NCI-H1048 (cell line): ENCODE data around the gene IFFO2.

ENCODE experiments used
- DNase-seq: peaks from one replicate; lab custom pipeline; 2025; lab: John Stamatoyannopoulos, UW

IFFO2 gene

DNA sequence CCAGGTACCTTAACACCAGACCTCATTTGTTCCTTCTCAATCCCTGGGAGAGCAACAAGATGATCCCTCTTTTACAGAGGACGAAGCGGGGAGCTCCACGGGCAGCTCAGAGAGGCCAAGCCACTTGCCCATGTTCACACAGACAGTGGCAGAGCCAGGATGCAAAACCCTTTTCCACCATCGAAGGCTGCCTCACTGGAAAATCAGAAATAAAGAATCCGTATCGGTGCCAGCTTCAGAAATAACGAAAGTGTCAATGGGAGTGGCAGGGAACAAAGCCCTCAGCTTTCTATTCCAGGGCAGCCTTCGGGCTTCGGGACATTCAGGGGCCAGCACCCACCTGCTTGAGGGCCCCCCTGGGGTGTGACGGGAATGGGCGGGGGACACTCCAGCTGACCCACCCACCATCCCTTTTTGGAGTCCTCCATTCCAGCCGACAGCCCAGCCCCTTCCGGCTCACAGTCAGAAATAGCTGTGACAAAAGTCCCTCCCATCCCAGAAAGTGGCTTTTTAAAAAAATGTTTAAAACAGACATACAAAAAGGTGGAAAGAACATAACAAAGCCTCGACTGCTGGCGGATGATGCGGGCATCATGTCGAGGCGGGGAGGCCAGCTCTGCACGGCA, 6.0 kb downstream of the IFFO2 start:
- DNase-seq, result no peak

DNA sequence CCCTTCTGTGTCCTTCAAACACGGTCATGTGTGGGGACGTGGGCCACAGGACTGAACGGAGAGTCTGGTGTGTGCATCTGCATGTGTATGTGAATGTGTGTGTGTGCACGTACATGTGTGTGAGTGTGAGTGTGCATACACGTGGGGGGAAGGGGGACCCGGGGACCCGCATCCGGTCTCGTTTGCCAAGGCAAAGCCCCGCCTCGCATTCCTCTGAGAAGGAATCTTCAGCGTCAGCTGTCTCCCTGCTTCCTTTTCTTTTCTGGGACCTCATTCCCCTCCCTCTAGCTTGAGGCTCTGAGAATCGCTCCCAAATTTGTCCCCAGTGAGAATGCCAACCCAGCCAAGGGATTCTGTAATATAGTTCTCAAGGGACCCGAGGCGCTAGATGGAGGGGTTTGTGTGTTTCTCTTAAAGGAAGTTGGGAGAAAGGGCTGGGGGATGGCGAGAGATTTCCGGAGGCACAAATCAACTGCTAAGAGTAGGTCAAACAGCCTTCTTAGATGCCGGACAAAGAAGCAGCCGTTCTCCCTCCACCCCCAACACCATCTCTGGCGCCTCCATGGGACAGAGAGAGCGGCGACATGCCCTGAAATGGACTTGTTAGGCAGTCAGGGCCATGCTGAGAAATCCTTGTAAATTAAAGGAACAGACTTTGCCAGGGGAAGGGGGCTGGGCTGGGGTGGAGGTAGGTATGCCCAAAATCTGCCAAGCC, 6.6 kb downstream of the IFFO2 start:
- no peak for DNase-seq

DNA sequence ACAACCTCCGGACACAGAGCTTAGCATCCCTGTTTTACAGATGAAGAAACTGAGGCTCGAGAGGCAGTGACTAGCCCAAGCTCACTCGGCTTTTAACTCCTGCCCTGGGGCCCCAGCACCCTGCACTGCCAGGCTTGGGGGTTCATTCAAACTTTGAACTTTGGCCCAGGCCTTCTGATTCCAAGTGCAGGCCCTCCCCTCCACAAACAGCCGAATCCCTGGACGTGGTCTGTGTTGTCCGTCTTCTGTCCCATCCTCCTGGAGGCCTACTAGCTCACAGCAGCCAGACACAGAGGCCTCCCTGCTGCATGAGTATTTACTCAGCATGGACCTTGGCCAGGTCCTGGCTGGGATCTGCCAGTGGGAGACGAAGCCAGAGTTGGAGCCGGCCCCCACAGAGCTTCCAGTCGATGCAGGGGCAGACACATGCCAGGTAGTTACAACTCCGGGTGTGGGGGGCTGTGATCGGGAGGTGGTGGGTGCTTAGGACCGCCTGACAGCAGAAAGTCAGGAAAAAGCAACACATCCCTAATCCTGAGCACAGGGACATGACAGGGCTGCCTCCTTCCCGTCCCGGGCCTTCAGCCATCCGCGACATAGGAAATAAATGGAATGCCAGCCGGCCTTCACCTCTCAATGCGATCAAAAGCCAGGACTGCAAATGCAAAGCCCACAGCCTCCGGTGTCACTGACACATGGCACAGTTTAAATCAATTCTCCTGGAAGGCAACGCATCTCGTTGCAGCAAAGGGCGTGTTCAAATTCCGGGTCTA, 7.4 kb downstream of the IFFO2 start:
- DNase-seq, result no peak

DNA sequence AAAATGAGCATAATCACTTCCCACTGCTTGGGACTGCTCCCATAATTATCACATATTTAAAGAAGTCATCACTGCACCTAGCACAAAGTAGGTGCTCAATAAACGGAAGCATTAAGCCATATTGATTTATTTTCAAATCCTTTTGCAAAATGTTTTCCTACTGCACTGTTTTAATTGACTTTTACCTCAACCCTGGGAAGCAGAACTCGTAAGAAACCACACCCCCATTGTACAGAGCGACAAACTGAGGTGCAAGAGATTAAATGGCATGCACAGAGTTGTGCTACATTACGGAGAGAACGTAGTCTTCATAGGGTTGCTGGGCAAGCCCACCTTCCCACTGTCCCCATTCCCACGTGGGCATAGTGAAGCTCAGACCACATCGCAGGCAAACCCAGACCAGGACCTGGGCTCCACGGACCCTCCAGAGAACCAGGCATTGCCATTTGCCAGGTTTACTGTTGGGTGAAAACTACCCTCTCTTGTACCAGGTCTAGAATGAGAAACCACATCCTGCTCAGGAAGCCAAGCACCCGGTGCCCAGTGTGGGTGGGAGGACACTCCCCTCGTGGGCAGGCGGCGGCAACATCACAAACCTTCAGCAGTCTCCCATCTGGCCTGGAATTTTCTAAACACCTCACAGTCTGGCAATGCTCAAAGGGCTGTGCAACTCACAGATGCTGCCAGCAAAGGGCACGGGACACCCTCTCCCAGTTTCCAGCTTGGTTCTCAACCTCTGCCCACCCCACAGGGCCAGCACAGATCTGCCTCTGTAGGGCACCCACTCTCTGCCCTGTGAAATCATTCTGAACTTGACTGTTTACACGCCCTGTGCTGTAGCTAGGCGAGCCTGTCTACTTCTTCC, 8.2 kb downstream of the IFFO2 start:
- DNase-seq, result no peak

DNA sequence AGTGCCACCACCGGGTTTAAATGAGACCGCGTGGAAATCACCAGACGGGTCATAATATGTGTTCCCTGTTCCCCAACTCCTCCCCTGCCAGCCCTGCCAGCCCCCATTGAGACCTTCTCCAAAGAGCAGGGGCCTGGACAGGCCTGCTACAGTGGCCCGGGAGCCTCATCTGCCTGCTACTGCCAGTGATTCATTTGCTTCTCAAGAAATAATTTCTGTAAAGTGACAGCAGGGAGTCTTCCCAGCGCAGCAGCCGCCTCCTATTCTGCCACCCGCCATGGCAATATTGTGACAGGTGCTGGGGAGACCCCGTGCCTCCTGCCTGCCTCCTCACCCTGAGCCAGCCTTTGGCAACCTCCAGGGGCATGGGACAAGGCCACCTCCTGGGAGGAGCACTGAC, 8.9 kb downstream of the IFFO2 start:
- DNase-seq, result no peak

DNA sequence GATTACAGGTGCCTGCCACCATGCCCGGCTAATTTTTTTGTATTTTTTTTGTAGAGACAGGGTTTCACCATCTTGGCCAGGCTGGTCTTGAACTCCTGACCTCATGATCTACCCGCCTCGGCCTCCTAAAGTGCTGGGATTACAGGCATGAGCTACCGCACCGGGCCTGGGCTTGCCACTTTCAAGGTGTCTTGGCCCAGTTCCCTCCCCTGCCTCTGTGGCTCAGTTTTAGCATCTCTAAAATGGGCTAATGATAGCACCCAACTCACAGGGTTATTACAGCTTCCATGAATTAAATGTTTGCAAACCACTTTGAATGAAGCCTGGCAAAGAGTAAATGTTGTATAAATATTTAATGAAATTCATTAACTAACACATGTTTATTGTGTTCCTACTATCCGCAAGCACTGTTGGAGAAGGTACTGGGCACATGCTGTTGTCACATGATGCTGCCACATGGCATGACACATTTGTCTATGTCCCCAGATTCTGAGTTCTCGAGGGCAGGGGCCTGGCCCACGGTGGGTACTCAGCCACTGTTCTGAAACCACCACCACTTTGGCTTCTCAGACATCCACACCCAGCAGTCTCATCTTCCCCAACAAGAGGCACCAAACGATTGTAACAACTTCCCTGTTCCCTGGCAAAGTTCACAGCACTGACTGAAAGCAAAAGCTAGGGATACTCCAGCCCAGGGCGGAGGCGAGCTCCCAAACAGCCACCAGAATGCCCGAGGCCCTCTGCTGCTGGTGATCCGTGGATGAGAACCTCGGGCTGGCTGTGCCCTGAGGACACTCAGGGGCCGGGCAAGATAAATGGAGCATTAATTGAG, 9.7 kb downstream of the IFFO2 start:
- DNase-seq, result no peak

DNA sequence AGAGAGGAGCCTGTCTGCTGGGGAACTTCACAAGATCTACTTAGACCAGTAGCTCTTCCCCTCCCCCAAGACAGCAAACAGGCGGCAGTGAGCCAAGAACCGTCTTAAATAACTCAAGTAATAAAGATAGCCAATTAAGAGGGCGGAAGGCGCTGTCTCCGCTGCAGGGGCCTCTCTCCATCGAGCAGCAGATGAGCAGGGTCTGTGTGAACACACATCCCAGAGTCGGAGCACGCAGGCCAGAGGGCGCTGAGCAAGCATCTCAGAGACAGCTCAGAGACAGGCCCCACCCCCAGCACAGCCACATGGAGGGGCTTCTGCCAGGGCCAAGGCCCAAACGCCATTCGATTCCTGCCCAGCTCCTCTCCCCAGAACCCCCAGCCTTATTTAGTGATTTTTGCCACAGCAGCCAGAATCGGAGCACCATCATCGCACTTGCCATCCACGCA, 11.1 kb downstream of the IFFO2 start:
- no peak for DNase-seq

DNA sequence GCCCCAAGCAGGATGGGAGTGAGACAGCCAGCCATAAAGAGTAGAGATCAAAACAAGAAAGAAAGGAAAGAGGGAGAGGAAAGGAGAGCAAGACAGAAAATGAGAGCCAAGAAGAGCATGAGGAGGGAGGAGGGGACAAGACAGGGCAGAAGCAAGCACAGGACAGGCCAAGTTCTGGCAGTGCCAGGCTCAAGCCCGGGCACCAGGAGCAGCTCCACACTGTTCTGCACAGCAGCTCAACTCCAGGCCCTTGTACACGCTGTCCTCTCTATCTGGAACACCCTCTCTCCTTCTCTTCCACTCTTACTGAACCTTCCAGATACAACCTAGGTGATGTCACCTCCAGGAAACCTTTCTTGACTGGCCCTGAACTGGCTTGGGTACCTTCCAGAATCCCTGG, 11.7 kb downstream of the IFFO2 start:
- DNase-seq, result no peak

DNA sequence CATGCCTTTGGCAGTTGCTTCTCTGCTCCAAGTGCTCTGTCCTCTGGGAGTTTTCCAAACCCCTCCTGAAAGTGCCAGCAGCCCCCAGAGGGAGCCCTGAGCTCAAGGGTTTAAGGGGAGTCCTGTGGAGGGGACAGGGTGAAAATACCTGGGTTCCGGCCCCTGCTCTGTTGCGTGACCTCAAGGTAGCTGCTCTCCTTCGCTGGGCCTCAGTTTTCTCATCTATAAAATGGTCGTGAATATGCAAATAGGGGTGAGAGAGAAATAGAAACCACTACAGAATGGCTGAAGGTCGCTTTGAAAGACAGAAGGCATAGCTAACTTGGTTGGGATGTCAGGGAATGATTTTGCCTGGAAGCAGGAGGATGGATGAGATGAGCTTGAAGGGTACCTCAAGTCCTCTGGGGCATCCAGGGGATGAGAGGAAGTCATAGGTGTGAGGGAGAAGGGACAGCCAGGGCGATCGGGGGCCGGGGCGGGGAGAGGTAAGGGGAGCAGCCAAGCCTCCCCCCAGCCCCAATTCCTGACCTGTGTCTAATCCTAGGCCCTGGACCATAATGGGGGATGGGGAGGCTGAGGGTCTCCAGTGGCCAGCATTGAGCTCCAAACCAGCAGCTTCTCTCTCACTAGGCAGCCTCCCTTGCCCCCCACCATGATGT, 12.4 kb downstream of the IFFO2 start:
- no peak for DNase-seq

DNA sequence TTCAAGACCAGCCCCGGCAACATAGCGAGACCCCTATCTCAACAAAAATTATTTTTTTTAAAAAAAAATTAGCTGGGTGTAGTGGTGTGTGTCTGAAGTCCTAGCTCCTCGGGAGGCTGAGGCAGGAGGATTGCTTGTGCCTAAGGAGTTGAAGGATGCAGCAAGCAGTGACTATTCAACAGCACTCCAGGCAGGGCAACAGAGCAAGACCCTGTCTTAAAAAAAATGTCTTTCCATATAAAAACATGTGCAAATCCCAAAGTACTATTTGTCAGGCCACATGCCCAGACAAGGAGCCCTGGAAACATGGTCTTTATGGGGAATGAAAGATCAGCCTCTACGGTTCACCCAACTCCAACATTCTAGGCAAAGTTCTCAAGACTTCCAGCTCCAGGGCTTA, 13.3 kb downstream of the IFFO2 start:
- DNase-seq, result no peak

DNA sequence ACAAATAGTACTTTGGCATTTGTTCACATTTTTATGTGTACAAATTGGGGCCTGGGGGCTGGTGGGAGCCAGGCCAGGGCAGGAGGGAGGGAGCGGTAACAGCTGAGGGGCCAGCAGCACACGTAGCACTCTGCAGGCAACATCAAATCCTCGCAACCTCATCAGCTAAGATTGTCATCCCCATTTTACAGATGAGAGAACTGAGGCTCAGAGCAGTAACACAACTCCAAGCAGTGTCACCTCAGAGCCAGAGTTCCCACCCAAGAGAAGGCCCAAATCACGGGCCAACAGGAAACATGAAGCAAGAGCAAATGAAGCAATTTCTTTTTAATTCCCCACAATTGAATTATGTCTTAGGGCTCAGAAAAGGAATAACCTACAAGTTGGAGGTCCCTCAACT, 14.1 kb downstream of the IFFO2 start:
- no peak for DNase-seq

DNA sequence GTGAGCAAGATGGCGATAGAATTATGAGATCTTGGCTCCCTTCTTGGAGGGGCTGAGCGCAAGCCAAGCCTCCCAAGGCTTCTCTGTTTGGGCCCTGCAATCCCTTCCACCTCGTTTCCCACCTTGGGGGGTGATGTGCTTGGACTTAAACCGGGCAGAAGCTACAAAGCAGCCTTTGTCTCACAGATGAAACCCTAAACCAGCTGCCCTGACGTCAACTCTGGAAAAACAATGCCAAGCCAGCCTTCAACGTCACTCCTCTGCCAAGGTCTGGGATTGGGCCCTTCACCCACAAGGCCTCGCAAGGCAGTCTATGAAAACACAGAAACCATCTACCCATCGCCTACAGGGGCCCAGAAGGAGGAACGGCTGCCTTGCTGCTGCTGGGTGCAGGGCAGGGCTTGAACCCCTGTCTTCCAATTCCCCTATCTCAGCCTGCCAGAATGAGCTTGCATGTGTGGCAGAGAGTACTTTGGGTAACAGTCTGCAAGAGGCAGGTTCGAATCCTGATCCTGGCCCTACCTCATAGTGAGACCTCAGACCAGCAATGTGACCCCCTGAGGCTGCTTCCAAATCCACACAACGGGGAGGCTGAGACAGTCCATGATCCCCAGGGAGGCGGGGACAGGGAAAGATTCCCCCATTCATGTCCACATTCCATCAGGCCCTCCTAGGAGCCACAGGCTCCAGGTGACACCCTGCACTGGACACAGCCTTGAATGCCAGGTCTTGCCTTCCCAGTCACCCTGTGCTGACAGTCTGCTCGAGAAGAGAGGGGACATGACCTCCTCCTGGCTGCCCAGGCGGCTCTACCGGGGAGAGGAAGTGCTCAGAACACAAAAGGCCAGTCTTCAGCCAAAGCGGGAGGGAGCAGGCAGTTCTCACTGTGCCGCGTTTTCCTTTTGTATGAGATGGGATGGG, 15.0 kb downstream of the IFFO2 start:
- DNase-seq, result peak; percentile 38

DNA sequence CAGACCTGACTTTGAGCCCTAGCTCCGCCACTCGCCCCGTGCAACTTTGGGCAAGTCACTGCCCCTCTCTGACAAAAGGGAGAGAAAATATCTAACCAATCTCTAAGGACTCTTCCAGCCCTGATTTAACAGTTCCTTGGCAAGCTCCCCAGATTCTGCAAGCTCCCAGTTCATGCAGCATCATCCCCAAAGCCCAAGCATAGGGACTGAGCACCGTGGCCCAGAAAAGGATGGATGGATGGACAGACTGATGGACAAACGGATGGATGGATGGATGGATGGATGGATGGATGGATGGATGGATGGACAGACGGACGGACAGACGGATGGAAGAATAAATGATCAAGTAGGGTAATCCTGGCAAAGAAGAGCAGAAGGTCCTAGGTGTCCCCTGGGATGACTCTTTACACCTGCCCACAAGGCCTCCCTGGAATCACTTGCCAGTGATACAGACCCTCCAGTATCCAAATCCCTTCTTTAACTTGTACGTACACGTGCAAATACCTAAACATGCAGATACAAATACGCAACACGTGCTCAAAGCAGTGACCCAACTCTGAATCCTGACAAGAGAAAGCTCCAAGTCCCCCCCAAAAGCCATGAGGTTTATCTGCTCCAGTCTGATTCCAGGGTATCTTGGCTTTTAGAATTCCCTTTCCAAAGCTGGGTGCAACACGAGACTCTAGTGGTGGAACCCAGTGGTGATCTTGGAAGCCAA, 16.0 kb downstream of the IFFO2 start:
- DNase-seq, result no peak

DNA sequence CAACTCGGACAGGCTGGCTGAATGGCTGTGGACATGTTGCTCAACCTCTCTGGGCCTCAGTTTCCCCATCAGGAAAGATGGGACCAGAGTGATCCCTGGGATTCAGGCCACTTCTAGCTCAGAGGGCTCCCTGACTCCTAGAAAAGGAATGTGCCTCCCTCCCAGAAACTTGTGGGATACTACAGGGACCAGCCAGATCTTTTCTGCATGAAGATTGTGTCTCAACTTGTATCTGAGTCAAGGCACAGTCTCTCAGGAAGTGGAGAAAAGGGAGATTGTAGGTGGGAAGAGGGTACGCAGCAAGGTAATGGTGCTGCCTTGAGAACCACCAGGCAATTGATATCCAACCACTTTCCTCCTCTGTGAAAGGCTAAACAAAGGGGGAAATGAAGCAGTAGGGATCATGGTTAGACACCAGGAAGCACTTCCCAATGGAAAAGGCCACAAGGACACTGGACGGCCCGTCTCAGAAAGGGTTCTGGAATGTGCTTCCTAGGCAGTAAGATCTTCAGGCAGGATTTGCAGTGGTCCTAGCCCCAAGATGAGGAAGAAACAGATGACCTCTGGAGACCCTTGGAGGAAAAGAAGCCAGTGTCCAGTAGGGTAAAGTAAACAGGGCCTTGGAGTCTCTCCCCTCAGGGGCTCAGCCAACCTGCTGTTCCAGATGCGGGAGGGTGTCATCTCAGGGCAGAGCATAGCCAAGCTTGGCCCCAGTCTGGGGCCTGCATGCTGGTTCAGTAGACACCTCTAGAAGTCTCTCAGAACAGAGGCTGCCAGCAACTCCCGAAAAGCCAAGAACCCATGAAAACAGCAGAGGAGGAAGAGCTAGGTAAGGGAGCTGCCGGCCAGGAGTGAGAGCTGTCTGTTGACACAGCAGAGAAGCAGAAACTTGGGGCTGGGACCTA, 16.8 kb downstream of the IFFO2 start:
- DNase-seq, result no peak

DNA sequence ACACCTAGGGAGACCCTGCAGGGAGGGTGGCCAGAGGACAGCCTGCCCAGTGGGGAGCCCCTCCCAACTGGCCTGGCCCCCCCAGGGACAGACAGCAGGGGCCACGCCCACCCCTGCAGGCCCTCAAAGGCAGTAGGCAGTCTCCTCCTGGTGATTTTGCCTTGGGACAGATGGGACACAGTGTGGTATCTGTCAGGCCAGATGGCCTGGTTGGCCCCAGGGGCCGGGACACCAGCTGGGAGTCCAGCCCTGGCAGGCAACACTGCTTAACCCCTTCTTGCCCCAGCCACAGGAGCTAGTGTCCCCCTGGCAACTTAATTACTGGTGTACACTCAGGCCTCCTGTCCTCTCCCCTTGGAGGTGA, 17.8 kb downstream of the IFFO2 start:
- no peak for DNase-seq

DNA sequence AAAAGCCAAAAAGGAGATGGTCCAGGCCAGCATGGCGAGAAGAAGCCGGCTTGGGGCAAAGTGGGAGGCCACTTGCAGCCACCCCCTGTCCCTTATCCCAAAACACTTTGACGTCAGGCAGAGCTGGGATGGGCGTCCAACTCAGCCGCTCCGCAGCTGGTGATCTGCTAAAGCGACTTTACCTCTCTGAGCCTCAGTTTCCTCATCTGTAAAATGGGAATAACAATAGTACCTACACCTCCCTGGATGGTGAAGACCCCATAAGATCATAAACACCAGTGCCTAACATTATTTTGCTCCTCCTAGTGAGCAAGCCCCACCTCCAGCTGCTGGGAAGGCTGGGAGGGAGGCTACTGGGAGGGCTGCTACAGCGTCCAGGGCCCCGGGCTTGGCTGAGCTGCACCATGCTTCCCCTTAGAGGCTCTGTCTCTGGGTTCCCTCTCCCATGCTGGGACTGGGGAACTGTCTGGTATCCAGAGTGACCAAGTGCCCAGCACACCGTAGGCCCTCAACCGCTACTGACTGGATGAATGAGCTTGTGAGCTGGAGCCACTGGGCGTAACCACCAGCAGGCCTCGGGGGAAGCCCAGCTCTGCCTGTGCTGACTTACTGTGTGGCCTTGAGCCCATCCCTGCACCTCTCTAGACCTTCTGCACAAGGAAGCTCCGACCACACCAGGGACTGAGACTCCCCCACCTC, 18.3 kb downstream of the IFFO2 start:
- no peak for DNase-seq

DNA sequence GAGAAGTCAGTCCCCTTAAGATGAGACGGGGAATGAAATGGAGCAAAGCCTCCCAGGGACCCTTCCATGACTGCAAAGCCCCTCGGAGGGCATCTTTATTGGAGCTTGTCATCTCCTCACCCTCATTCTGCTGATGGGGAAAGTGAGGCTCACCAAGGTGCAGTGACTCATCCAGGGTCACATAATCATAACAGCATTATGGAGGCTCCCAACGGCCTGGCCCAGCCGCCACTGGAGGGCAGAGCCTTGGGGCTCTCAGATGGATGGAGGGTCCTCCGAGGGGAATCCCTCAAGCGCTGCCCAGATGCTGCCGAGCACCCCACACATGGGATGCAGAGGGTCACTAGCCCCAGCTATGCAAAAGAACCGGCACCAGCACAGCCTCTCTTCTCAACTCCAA, 18.9 kb downstream of the IFFO2 start:
- no peak for DNase-seq
